HuH-7.5 (cell line): ENCODE measurements around the gene ANO2.

ENCODE experiments used
- DNase-seq: peaks from one replicate; pipeline ENCODE4 v3.0.0; 2011; ENCODE audit warnings: low spot score

The ANO2 gene

GRCh38 chr12:5945071-5946008 is at the start of gene ANO2:
TSS of gene ANO2 (minus strand) at chr12:5945259. CDS start at chr12:5945217, 42 bp downstream.
- no peak for DNase-seq

GRCh38 chr12:5989621-5990020 is 44.6 kb upstream of the ANO2 start:
- DNase-seq: no peak

GRCh38 chr12:5988659-5989116 is 43.6 kb upstream of the ANO2 start:
- DNase-seq: peak; percentile 58

- no peak for DNase-seq
Measured at GRCh38 chr12:5988088-5988487, 43.0 kb upstream of the ANO2 start.

- DNase-seq: no peak
Measured at GRCh38 chr12:5987573-5987972, 42.5 kb upstream of the ANO2 start.

GRCh38 chr12:5985471-5985870 is 40.4 kb upstream of the ANO2 start:
- no peak for DNase-seq

- no peak for DNase-seq
Measured at GRCh38 chr12:5984873-5985272, 39.8 kb upstream of the ANO2 start.

GRCh38 chr12:5982106-5982505 is 37.0 kb upstream of the ANO2 start:
- no peak for DNase-seq

GRCh38 chr12:5977556-5977955 is 32.5 kb upstream of the ANO2 start:
- DNase-seq: no peak

GRCh38 chr12:5976711-5977110 is 31.7 kb upstream of the ANO2 start:
- no peak for DNase-seq

- no peak for DNase-seq
Measured at GRCh38 chr12:5976196-5976595, 31.1 kb upstream of the ANO2 start.

- DNase-seq: no peak
Measured at GRCh38 chr12:5973461-5974115, 28.5 kb upstream of the ANO2 start.

- DNase-seq: no peak
Measured at GRCh38 chr12:5972387-5972786, 27.3 kb upstream of the ANO2 start.

- DNase-seq: no peak
Measured at GRCh38 chr12:5971194-5971850, 26.3 kb upstream of the ANO2 start.

- DNase-seq: no peak
Measured at GRCh38 chr12:5969974-5970690, 25.1 kb upstream of the ANO2 start.

GRCh38 chr12:5969156-5969973 is 24.3 kb upstream of the ANO2 start:
- no peak for DNase-seq

- DNase-seq: no peak
Measured at GRCh38 chr12:5967645-5968415, 22.8 kb upstream of the ANO2 start.

GRCh38 chr12:5966486-5967095 is 21.5 kb upstream of the ANO2 start:
- no peak for DNase-seq

- peak; percentile 50 for DNase-seq
Measured at GRCh38 chr12:5965950-5966383, 20.9 kb upstream of the ANO2 start.
